GM12878 (cell line): Measurements from ENCODE around the gene AIRE.

Experiments used
- CTCF ChIP-seq, 3 experiments: IDR thresholded peaks in 2 of 3; conservative IDR thresholded peaks in 1 of 3; 2 replicates each; pipeline ENCODE4 v1.5.1; 2011; ENCODE audit warnings: low read depth in 3 of 3, low read length in 3 of 3, mild to moderate bottlenecking in 3 of 3, control low read depth in 2 of 3, moderate library complexity in 2 of 3, inconsistent platforms in 1 of 3, mixed read lengths in 1 of 3; ENCODE audit not compliant: control insufficient read depth in 2 of 3, insufficient read depth in 1 of 3; ENCODE audit errors: extremely low read depth in 1 of 3
- EP300 ChIP-seq, 2 experiments: fragments of 150-350 bp in 1 of 2; IDR thresholded peaks; 2 replicates each; pipeline ENCODE4 v1.6.1; 2011 to 2012; ENCODE audit warnings: low read depth in 2 of 2, low read length in 2 of 2, borderline replicate concordance in 1 of 2, improper control_type of control experiment in 1 of 2, inconsistent platforms in 1 of 2; ENCODE audit not compliant: control insufficient read depth in 1 of 2
- FOXK2 ChIP-seq: fragments of 450-650 bp; IDR thresholded peaks from 2 replicates; pipeline ENCODE4 v1.6.1; 2017; ENCODE audit warnings: mild to moderate bottlenecking, moderate library complexity
- RAD21 ChIP-seq: IDR thresholded peaks from 2 replicates; pipeline ENCODE4 v1.6.1; 2011; ENCODE audit warnings: mild to moderate bottlenecking, low read depth, low read length, moderate library complexity; ENCODE audit not compliant: insufficient read depth
- REST ChIP-seq: IDR thresholded peaks from 2 replicates; pipeline ENCODE4 v1.6.1; 2012; ENCODE audit warnings: mild to moderate bottlenecking, low read depth, low read length

DNA sequence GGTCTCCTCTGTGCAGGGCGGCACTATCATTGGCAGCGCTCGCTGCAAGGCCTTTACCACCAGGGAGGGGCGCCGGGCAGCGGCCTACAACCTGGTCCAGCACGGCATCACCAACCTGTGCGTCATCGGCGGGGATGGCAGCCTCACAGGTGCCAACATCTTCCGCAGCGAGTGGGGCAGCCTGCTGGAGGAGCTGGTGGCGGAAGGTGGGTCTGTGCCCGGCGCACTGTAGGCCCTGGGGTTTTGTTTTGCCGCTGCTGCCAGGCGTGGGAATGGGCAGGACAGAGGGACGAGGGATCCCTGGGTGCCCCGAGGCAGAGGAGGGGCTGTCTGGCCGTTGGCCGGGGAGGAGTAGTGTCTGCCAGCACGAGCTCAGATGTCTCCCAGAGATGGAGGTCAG, 26.4 kb downstream of the AIRE start:
- TF ChIP-seq EP300 (IDR thresholded peaks at IDR 0.05; ENCODE audit: borderline replicate concordance in 1 of 2, control insufficient read depth in 1 of 2, low read depth in 2 of 2, low read length in 2 of 2) (no peak), CTCF (IDR thresholded peaks at IDR 0.05 in 2 of 3, conservative IDR thresholded peaks at IDR 0.05 in 1 of 3; ENCODE audit: control insufficient read depth in 2 of 3, extremely low read depth in 1 of 3, insufficient read depth in 1 of 3, low read depth in 3 of 3, low read length in 3 of 3) (no peak), REST (no peak), RAD21 (no peak), FOXK2 (no peak)
